Natural killer cell (primary cell): ENCODE data around the gene MICAL2. TPM values are rescaled to one million over a fixed set of nuclear protein-coding genes. Genes with fewer than 3 reads are reported as not detected.

ENCODE experiments used
- ATAC-seq, 3 donors: fragments of 150-1000 bp in 2 of 3; fragments of 200-7000 bp in 1 of 3; cut with Tn5 transposase; 1 replicate in 1 of 3; 2 replicates in 2 of 3; pipeline ENCODE4 v1.10.0; 2021; ENCODE audit warnings: mild to moderate bottlenecking in 2 of 3, moderate library complexity in 2 of 3
- DNase-seq, 2 donors: peaks; one replicate each; pipeline versions ENCODE4 v3.0.0 to v3.0.0-alpha.2; 2013 to 2021; ENCODE audit warnings: mixed read lengths in 1 of 2
- H3K27ac ChIP-seq: one replicate; pipeline ENCODE4 v1.5.1; 2013; ENCODE audit warnings: mild to moderate bottlenecking, low read length
- H3K27me3 ChIP-seq: one replicate; pipeline ENCODE4 v1.6.1; 2013; ENCODE audit warnings: low read length; ENCODE audit not compliant: control insufficient read depth, insufficient read depth
- H3K36me3 ChIP-seq: one replicate; pipeline ENCODE4 v1.6.1; 2013; ENCODE audit warnings: low read length; ENCODE audit not compliant: control insufficient read depth, insufficient read depth
- H3K4me1 ChIP-seq: one replicate; pipeline ENCODE4 v1.6.1; 2013; ENCODE audit warnings: low read length; ENCODE audit not compliant: control insufficient read depth, insufficient read depth
- H3K4me3 ChIP-seq: one replicate; pipeline ENCODE4 v1.5.1; 2013; ENCODE audit warnings: low read length
- H3K9me3 ChIP-seq: one replicate; pipeline ENCODE4 v1.6.1; 2013; ENCODE audit warnings: low read length; ENCODE audit not compliant: control insufficient read depth, insufficient read depth
- H3K27ac Mint-ChIP-seq, 2 donors: one replicate each; pipeline ENCODE4 v1.8.0; 2022; ENCODE audit warnings: mild to moderate bottlenecking in 2 of 2, mixed read lengths in 2 of 2, moderate library complexity in 1 of 2
- H3K27me3 Mint-ChIP-seq, 2 donors: one replicate each; pipeline ENCODE4 v1.8.0; 2022; ENCODE audit warnings: low read depth in 2 of 2, mixed read lengths in 2 of 2
- H3K36me3 Mint-ChIP-seq: one replicate; pipeline ENCODE4 v1.8.0; 2022; ENCODE audit warnings: mixed read lengths
- H3K4me1 Mint-ChIP-seq, 2 donors: one replicate each; pipeline ENCODE4 v1.8.0; 2022; ENCODE audit warnings: mixed read lengths in 2 of 2
- H3K4me3 Mint-ChIP-seq: one replicate; pipeline ENCODE4 v1.8.0; 2022; ENCODE audit warnings: mild to moderate bottlenecking, moderate library complexity, mixed read lengths
- H3K9me3 Mint-ChIP-seq, 2 donors: one replicate each; pipeline ENCODE4 v1.8.0; 2022; ENCODE audit warnings: mixed read lengths in 2 of 2
- CTCF ChIP-seq: fragments of 200-600 bp; IDR thresholded peaks from one replicate; pipeline ENCODE4 v1.8.0; 2022; ENCODE audit warnings: antibody characterized with exemption
- WGBS: methylation state at CpG from one replicate; pipeline ENCODE4 v1.1.7; 2013; ENCODE audit warnings: missing lambda C conversion rate; ENCODE audit not compliant: insufficient coverage; 5-methylcytosine and 5-hydroxymethylcytosine counted together
- intact Hi-C: fragments of 100-400 bp; cut with micrococcal nuclease; formaldehyde crosslinking; loops from one replicate; pipeline ENCODE4 v1.14.2; 2022
- total RNA-seq, 4 donors: library from RNA; stranded (reverse); fragments of 120-200 nt in 1 of 4; gene quantifications; one replicate each; pipeline versions ENCODE4 v1.2.3 to v1.2.4, GENCODE V29; 2013 to 2022

The MICAL2 gene
- total RNA-seq, 3 donors from 2014 or later (not counting 1 experiment from before 2014, with no cell fraction given): 54.6 to 68.6 (median 57.4) TPM

GRCh38 chr11:12204506-12204905, 94.1 kb downstream of the MICAL2 start:
- intact Hi-C loops: no loop called here
- no peak for TF ChIP-seq CTCF
- no peak overlapping the region for H3K4me3 Mint-ChIP-seq
- DNase-seq (no peak), ATAC-seq (no peak)
- H3K27me3 ChIP-seq: no peaks in the 10 kb centered on the region
- H3K4me1 ChIP-seq: peaks cover 12% of the 10 kb centered on the region
- H3K36me3 Mint-ChIP-seq: peaks cover 7% of the 10 kb centered on the region
- H3K9me3 Mint-ChIP-seq: no peaks in the 10 kb centered on the region
- H3K27ac Mint-ChIP-seq: no peak overlapping the region
- H3K9me3 ChIP-seq: no peaks in the 10 kb centered on the region
- H3K4me1 Mint-ChIP-seq: peaks cover 9 to 13% of the 10 kb centered on the region in 2 donors
- no peak overlapping the region for H3K27ac ChIP-seq
- H3K4me3 ChIP-seq: no peak overlapping the region
- peaks cover 35% of the 10 kb centered on the region for H3K36me3 ChIP-seq
- H3K27me3 Mint-ChIP-seq: no peaks in the 10 kb centered on the region
- 92% methylated on average over 1 of the region's 1 CpG for WGBS

GRCh38 chr11:12205330-12205729, 94.9 kb downstream of the MICAL2 start:
- ATAC-seq: no peak
- no peak for TF ChIP-seq CTCF
- Histone ChIP-seq H3K36me3 (peaks cover 42% of the 10 kb centered on the region), H3K27ac (no peak overlapping the region), H3K4me1 (peaks cover 3% of the 10 kb centered on the region), H3K9me3 (no peaks in the 10 kb centered on the region), H3K27me3 (no peaks in the 10 kb centered on the region), H3K4me3 (no peak overlapping the region)
- H3K9me3 Mint-ChIP-seq: no peaks in the 10 kb centered on the region
- peaks cover 7% of the 10 kb centered on the region for H3K36me3 Mint-ChIP-seq
- intact Hi-C loops: no loop called here
- H3K27me3 Mint-ChIP-seq: no peaks in the 10 kb centered on the region
- DNase-seq: no peak
- H3K4me1 Mint-ChIP-seq: peaks cover 9 to 13% of the 10 kb centered on the region in 2 donors
- no peak overlapping the region for H3K4me3 Mint-ChIP-seq
- no peak overlapping the region for H3K27ac Mint-ChIP-seq

GRCh38 chr11:12206529-12206928, 96.1 kb downstream of the MICAL2 start:
- intact Hi-C loops: no loop called here
- Histone ChIP-seq H3K4me1 (no peaks in the 10 kb centered on the region), H3K9me3 (no peaks in the 10 kb centered on the region), H3K27ac (no peak overlapping the region), H3K27me3 (no peaks in the 10 kb centered on the region), H3K36me3 (peaks cover 44% of the 10 kb centered on the region), H3K4me3 (no peak overlapping the region)
- ATAC-seq (no peak), DNase-seq (no peak)
- no peak for TF ChIP-seq CTCF
- Mint-ChIP-seq H3K4me1 (peaks cover 9 to 13% of the 10 kb centered on the region in 2 donors), H3K36me3 (peaks cover 7% of the 10 kb centered on the region), H3K27ac (no peak overlapping the region), H3K27me3 (no peaks in the 10 kb centered on the region), H3K4me3 (no peak overlapping the region), H3K9me3 (no peaks in the 10 kb centered on the region)
- 95% methylated on average over 3 of the region's 3 CpGs for WGBS

- intact Hi-C loops: no loop called here
- no peak overlapping the region for H3K27ac Mint-ChIP-seq
- no peak for ATAC-seq
These were observed 97.2 kb downstream of the MICAL2 start for GRCh38 chr11:12207384-12208150.

More at GRCh38 chr11:12207384-12208150, 97.2 kb downstream of the MICAL2 start:
- no peaks in the 10 kb centered on the region for H3K27me3 Mint-ChIP-seq
- Histone ChIP-seq H3K4me3 (no peak overlapping the region), H3K36me3 (peaks cover 48% of the 10 kb centered on the region), H3K27me3 (no peaks in the 10 kb centered on the region), H3K27ac (no peak overlapping the region), H3K4me1 (no peaks in the 10 kb centered on the region), H3K9me3 (no peaks in the 10 kb centered on the region)
- peaks cover 7% of the 10 kb centered on the region for H3K36me3 Mint-ChIP-seq
- peaks cover 9 to 13% of the 10 kb centered on the region in 2 donors for H3K4me1 Mint-ChIP-seq
- H3K4me3 Mint-ChIP-seq: no peak overlapping the region
- 70% methylated on average over 8 of the region's 9 CpGs for WGBS
- DNase-seq: no peak
- TF ChIP-seq CTCF: no peak
- no peaks in the 10 kb centered on the region for H3K9me3 Mint-ChIP-seq
